CD4-positive, alpha-beta T cell treated with Interleukin-12 subunit alpha and Interleukin-12 subunit beta, for 1 hour (primary cell): ENCODE data around the gene FN3K.

ENCODE experiments used
- DNase-seq: peaks from one replicate; pipeline ENCODE4 v3.0.0-alpha.2; 2020

The FN3K gene

GRCh38 chr17:82703935-82704865 lies 31.2 kb upstream of the FN3K start:
- no peak for DNase-seq

GRCh38 chr17:82704886-82705285 lies 30.5 kb upstream of the FN3K start:
- no peak for DNase-seq

- DNase-seq: no peak
These were observed 29.7 kb upstream of the FN3K start for GRCh38 chr17:82705756-82706155.

GRCh38 chr17:82709024-82709675 lies 26.3 kb upstream of the FN3K start:
- DNase-seq: no peak

GRCh38 chr17:82709676-82710498 lies 25.5 kb upstream of the FN3K start:
- DNase-seq: no peak

GRCh38 chr17:82710499-82711232 lies 24.7 kb upstream of the FN3K start:
- DNase-seq: no peak

GRCh38 chr17:82713071-82713723 lies 22.2 kb upstream of the FN3K start:
- no peak for DNase-seq

- DNase-seq: peak; percentile 96
These were observed 19.0 kb upstream of the FN3K start, which contains the start of gene FN3KRP for GRCh38 chr17:82716203-82717010. Gene FN3KRP, plus strand, starts transcription at chr17:82716706. Its CDS starts 50 bp downstream, at chr17:82716756.

GRCh38 chr17:82718986-82719685 lies 16.3 kb upstream of the FN3K start:
- no peak for DNase-seq

GRCh38 chr17:82720204-82720603 lies 15.2 kb upstream of the FN3K start:
- DNase-seq: no peak

- DNase-seq: no peak
These were observed 12.9 kb upstream of the FN3K start for GRCh38 chr17:82722341-82723013.

GRCh38 chr17:82723169-82723807 lies 12.1 kb upstream of the FN3K start:
- DNase-seq: no peak

GRCh38 chr17:82726427-82726826 lies 9.0 kb upstream of the FN3K start:
- no peak for DNase-seq

GRCh38 chr17:82729479-82730260 lies 5.7 kb upstream of the FN3K start:
- DNase-seq: no peak

- no peak for DNase-seq
These were observed 3.2 kb upstream of the FN3K start for GRCh38 chr17:82732118-82732743.

GRCh38 chr17:82736511-82737185 lies 1.2 kb downstream of the FN3K start:
- no peak for DNase-seq
